C1 segment of cervical spinal cord (tissue), 14 donors: ENCODE measurements around the gene FBXO17.
"Not testable (repeated sequence)": the region's sequence is repeated elsewhere in the genome, so short reads cannot be mapped to it uniquely, and the experiment has no call there.

Experiments used
- DNase-seq, 14 donors: peaks; one replicate each; lab custom pipeline; 2025; lab: John Stamatoyannopoulos, UW

FBXO17 gene

GRCh38 chr19:38980583-38981374, 5.2 kb upstream of the FBXO17 start:
- no peak for DNase-seq

- DNase-seq: no peak
These were observed 4.3 kb upstream of the FBXO17 start for GRCh38 chr19:38979812-38980211.

- no peak for DNase-seq
These were observed 2.8 kb upstream of the FBXO17 start for GRCh38 chr19:38978326-38978689.

- no peak for DNase-seq
These were observed 2.1 kb upstream of the FBXO17 start for GRCh38 chr19:38977445-38978325.

GRCh38 chr19:38975861-38976271, 324 bp upstream of the FBXO17 start:
- DNase-seq: peak in 3 of 14 donors; percentile 4 to 56 (median 42)

- peak in 1 of 14 donors; percentile 46 for DNase-seq
These were observed 823 bp downstream of the FBXO17 start for GRCh38 chr19:38974624-38975213.

- no peak for DNase-seq
These were observed 3.9 kb downstream of the FBXO17 start for GRCh38 chr19:38971672-38972071.

GRCh38 chr19:38970664-38971532, 4.6 kb downstream of the FBXO17 start:
- DNase-seq: peak in 1 of 14 donors; percentile 28

GRCh38 chr19:38966149-38966548, 9.4 kb downstream of the FBXO17 start:
- DNase-seq: not testable (repeated sequence)

GRCh38 chr19:38964738-38965137, 10.8 kb downstream of the FBXO17 start:
- DNase-seq: no peak

GRCh38 chr19:38959618-38960017, 15.9 kb downstream of the FBXO17 start:
- no peak for DNase-seq

GRCh38 chr19:38958301-38958700, 17.2 kb downstream of the FBXO17 start:
- no peak for DNase-seq

GRCh38 chr19:38956264-38956663, 19.3 kb downstream of the FBXO17 start:
- no peak for DNase-seq

- no peak for DNase-seq
These were observed 21.9 kb downstream of the FBXO17 start for GRCh38 chr19:38953677-38954076.

GRCh38 chr19:38952395-38953165, 23.0 kb downstream of the FBXO17 start:
- peak in 2 of 14 donors; percentile 1 to 3 for DNase-seq

GRCh38 chr19:38951187-38951586, 24.4 kb downstream of the FBXO17 start:
- DNase-seq: no peak

GRCh38 chr19:38949580-38950367, 25.8 kb downstream of the FBXO17 start:
- peak in 13 of 14 donors; percentile 29 to 84 (median 72) for DNase-seq

- DNase-seq: no peak
These were observed 29.1 kb downstream of the FBXO17 start for GRCh38 chr19:38946229-38947010.
